Stimulated activated CD8-positive, alpha-beta memory T cell treated with anti-CD3 and anti-CD28 coated beads, Interleukin-4, amount 100 ng/mL, for 4 hours (primary cell): ENCODE data around the gene TMEM272.

Source experiments
- DNase-seq, 2 donors: peaks; one replicate each; pipeline ENCODE4 v3.0.0-alpha.2; 2020; ENCODE audit warnings: low read depth in 2 of 2, low spot score in 1 of 2

TMEM272 gene

DNA sequence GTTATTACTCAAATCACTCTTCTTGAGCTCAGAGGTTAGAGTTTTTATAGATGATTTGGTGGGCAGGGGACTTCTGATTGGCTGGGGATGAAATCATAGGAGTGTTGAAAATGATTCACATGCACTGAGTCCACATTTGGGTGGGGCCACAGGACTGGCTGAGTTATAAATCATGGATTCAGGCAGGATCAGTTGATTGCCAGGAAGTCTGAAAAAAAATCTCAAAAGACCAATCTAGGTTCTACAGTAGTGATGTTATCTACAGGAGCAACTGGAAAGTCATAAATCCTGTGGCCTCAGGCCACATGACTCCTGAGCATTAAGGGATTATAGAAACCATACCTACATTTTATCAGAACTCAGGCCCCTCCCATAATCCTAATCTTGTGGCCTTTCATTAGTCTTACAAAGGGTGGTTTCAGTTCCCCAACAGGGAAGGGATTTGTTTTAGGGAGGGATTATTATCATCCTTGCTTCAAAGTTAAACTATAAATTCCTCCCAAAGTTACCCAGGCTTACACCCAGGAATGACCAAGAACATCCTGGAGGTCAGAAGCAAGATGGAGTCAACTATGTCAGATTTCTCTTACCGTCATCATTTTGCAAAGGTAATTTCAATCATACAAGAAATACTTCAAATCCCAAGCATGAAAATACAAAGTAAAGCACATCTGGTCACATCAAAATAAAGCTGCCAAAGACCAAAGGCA, 11.2 kb upstream of the TMEM272 start:
- no peak for DNase-seq

DNA sequence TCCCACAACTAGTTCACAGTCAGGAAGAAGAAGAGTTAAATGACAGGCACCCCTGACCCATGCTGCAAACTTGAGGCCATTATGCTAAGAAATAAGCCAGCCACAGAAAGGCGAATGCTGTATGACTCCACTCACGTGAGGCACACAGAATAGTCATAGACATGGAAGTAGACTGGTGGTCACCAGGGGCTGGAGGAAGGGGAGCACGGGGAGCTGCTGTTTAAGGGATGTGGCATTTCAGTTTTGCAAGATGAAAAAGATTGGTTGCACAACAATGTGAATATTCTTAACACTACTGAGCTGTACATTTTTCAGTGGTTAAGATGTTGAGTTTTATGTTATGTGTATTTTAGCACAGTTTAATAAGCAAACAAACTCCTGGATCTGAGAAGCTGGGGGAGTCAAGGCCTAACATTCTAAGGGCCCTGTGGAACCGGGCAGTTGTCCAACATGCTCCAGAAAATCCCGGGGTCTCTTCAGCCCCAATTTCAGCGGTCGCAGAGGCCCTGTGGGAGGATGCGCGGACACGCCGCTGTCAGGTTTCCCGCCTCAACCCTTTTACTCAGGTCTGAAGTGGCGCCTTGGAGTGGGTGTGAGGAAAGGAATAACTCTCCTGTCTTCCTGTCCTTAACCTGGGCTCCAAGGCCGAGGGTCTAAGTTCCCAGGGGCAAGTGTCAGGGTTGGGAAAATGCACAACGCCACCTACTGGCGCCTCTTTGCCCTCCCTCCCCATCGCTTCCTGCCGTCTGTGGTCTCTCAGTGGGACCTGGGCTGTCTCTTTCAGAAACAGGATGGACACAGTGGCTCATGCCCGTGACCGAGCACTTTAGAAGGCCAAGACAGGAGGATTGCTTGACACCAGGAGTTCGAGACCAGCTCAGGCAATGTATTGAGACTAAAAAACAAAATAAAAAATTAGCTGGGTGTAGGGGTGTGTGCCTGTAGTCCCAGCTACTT, 4.4 kb upstream of the TMEM272 start:
- DNase-seq: no peak

DNA sequence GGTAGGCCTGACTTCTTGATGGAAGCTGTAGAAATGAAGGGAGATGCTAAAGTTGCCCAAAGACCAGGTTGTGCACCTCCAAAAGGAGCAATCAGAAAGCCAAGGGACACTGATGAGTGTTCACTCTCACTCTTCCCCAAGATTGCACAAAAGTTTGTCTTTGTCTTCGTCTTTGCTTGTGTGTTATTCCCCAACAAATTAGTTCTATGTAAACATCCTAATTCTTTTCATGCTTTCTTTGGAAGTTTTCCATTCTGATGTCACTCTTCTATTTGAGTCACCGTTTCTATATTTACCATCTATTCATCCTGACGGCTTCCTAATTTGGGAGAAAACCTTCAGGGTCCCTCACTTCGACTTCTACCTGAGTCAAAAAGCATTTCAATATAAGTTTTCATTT, 3.7 kb upstream of the TMEM272 start:
- no peak for DNase-seq

DNA sequence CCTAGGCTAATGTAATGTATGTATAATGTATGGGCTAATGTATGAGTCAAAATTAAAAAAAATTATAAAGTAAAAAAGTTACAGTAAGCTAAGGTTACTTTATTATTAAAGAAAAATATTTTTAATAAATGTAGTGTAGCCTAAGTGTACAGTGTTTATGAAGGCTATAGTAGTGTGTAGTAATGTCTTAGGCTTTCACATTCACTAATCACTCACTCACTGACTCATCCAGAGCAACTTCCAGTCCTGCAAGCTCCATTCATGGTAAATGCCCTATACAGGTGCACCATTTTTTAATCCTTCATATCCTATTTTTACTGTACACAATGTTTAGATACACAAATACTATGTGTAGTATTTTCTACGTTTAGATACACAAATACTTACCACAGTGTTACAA, 1.8 kb upstream of the TMEM272 start:
- no peak for DNase-seq

DNA sequence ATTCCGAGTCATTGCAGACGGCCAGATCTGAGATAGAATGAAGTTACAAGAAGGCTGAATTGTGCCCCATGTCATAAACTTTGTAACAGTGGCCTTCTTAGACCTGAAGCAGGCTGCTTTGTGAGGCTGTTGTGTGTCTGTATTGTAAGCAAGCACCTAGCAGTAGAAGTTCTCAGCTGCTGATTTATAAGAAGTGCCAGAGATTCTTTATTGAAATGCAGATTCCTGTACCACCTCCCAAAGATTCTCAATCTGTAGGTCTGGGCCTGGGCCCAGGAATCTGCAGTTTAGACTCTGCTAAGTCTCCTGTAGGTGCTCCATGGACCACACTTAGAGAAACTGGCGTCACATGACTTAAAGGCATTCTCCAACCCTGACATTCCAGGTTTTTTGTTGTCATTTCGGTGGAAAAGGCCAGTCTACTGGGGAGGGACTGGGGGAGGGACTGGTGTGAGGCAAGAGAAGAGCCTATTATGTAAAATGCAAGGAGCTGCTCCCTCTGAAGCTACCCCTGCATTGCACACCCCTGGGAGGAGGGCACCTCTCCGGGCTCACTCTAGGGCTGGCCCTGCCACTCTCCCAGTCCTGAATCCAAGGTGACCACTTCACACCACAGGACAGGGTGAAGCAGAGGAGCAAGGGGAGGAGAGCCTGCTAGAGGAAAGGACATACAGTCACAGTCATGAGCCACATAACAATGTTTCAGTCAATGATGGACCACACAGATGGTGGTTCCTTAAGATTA, 769 bp upstream of the TMEM272 start:
- no peak for DNase-seq

DNA sequence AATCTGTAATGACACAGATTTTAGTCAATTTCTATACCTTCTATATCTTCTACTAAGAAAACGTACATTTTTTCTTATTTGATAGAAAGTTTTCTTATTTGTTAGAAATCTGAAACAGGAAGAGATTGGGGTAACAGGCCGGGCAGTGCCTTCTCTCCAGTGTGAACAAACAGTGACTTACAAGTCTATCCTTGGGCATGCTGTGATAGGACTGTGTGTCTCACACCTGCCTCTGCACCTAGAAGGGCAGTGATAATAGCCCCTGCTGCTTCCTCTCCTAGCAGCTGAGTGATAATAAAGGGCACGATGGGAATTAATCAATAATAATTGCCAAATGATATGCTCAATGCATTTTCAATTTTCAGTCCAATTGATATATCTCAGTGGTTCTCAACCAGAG, 1.4 kb downstream of the TMEM272 start:
- no peak for DNase-seq

DNA sequence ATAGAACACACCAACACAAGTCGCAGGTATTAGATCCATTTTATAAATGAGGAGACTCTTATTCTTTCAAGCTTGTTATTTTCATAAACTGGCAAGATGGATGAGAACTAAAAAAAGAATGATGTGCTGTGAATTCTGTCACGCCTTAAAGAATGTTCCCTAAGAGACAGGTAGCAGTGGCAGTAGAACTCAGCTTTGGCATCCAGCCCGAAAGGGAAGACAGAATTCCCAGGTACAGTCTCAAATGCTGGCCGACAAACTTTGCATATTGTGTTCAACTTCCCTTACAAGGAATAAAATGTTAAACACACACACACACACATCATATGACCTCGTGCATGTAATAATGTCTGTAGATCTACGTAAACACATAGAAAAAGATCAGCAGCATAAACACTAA, 3.2 kb downstream of the TMEM272 start:
- no peak for DNase-seq

DNA sequence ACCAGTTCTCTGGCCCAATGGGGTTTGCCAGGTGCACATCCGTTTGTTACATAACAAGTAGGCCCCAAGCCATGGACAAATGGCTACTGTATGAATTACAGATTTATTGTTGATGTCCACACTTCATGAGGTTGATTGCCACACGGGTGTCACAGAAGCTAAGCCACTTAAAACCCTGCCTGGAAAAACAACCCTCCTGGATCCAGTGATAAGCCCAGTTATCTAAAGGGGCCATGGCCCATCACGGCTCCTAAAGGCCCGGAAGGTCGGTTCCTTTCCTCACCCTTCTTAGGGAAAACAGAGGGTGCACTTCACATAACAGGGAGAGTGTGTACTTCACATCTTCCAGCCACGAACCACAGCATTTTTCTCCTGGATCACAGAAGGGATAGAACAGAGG, 4.1 kb downstream of the TMEM272 start:
- DNase-seq: no peak

DNA sequence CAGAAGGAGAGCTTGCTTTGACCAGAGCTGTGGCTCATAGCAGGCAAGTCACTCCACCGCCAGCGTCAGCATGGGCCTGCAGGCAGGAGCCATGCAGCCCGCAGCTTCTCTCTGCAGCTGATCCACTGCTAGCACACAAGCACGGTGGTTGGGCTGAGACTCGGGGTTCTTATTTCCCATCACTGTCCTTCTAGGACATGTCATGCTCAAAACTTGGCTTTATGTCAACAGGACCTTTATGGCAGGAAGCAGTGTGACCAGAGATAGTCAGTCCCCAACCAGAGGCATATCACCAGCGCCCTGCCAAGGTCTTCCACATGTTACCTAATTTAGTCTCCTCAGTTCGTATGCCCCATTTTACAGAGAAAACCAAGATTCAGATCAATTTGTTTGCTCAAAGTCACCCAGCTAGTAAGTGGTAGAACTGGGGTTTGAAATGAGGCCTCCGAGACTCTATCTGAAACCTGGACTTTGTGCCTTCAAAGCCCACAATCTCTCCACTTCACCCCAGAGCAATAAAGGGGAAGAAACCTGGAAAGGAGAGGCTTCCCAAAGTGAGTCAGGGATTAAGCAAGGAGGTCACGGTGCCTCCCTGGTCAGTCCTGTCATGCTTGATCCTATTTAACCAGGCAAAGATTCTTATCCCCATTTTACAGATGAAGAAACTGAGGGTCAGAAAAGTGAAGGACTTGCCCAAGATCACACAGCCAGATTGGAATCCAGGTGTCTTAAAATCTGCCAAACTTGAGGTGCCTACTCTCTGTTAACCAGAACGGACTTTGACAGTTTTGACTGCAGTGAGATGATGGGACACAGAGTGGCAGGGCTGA, 5.1 kb downstream of the TMEM272 start:
- no peak for DNase-seq

DNA sequence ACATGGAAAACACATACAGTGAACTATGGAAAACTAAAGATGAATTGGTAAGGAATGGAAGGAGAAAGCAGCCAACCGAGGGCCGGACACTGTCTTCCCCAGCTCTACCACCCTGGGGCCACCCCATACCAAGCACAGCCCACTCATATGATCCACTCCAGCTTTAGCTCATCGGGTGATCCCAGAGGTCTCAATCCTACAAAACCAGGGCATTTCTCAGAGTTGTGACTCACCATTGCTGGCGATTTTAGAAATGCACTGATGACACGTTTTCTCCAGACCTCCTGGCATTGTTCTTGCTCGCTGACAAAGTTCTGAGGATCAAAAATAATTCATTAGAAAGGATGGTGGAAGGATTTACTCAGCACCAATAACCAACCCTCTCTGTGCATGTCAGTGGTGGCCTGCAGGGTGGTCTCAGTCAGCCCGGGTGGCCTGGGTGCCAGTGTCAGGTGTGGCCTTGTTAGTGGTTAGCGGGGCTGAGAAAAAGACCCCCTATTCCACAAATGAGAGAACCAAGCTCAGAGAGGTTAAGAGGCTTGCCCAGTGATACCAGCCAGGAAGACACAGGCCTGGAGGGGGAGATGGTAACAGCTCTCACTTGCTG, 6.6 kb downstream of the TMEM272 start:
- no peak for DNase-seq

DNA sequence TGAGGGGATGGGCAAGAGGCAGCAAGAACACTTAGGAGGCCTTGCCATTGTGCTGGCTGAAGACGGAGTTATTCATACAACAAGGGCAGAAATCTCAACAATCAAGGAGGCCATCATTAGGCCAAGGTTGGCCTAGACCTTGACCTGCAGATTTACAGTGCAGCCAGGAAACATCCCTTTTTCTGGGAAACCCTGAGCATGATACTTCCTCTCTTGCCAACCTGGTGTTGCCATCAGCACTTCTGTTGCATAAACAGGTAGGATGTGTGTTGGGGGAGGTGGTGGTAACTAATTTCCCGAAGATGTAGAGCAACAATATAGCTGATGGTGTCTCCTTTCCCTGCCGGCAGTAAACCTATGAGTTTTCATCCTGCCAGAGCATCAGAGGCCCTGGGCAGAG, 8.0 kb downstream of the TMEM272 start:
- DNase-seq: no peak

DNA sequence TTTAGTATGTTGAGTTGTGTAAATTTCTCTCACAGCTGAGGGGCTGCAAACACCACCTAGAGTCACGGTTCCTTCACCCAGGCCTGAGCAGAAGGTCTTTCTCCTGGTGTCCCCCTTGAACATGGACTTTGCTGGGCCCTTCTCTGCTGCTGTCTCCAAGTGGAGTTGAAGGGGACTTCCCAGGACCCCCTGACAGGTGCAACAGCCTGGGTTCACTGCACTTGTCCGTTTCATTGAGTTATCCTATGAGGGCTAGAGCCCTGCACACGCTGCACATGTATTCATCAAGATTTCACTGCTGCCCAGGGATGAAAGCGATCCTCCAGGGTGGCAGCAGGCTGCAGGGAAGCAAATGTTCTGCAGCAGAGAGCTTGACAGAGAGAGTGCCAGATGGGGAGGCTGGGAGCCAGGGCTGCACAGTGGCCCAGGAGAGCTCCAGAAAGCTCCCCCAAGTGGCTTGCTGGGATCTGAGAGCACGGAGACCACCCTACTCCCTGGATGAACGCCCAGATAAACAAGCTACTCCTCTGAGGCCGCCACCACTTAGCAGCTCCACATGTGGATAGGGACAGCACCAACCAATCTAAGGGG, 10.3 kb downstream of the TMEM272 start:
- DNase-seq: no peak

DNA sequence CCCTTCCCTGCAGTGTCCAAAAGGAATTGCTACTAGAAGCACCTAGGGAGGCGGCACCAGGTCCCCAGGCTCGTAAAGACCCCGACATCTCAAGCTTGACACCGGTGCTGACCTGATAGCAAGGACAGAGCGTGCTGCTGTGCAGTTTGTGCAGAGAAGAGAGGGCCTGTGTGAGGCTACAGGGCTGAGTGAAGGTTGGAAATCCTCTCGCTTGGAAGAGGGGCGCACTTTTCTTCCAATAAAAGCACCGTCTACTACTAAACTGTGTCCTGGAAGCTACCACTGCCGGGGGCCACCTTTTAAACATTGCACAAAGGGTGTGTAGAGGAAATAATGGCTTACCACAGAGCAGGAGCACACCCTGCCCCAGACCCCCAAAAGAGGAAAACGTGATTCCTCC, 11.0 kb downstream of the TMEM272 start:
- DNase-seq: no peak

DNA sequence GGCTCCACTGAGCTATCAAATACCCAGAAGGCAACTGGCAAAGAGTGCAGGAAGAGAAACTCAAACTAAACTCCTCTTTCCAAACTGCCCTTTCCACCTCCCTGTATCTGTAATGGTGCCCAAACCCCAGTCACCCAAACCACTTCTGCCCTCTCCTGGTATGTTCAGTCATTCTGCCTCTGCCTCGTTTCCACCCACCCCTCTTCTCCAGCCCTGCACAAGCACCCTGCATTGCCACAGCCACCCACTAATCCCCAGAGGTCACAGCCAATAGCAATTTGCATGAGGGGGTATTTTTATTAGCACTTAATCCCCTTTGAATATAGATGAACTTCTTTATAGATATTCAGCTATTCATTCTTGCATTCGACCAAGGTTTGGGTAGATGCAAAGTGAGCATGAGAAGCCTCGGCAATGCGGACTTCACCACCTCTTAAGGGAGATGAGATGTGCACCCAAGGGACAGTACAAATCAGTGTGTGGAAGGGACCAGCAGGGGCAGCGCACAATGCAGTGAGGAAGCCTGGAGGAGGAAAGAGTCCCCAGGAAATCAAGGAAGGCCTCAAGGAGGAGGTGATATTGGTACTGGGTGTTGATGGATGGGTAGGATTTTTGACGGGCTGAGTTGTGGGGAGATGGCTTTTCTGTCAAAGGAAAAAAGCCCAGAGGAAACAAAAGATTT, 12.4 kb downstream of the TMEM272 start:
- DNase-seq: peak in 1 of 2 donors; percentile 21

DNA sequence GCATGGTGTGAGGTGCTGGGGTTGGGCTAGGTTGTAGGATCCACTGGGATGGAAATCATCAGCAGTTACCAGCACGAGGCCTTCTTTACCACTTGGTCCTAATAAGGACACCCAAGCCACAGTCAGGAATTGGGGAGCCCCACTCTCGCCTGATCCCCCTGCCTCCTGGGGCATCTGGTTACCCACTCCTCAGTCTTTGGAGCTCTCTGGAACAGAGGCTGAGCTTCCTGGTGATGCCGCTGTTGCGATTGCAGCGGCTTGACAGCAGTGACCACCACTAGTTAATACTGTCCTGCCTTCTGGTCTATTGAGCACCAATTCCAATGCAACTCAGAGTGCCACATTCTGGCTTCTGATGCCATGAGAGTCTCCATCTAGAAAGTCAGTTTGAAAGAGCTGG, 13.5 kb downstream of the TMEM272 start:
- DNase-seq: no peak

DNA sequence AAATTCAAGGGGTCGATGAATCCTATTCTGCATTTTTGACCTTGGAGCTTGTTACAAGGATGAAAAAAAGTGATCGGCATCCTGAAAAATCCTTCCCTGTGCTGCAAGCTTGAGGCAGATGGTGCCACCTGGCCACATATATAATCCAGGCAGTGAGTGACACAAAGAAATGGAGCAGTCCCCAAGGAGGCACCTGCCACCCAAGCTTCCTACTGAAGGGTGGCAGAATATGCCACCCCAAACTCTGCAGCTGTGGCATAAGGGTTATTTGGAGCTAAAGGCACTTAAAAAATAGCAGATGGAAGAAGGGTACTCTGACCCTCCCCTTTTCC, 15.4 kb downstream of the TMEM272 start:
- DNase-seq: no peak

DNA sequence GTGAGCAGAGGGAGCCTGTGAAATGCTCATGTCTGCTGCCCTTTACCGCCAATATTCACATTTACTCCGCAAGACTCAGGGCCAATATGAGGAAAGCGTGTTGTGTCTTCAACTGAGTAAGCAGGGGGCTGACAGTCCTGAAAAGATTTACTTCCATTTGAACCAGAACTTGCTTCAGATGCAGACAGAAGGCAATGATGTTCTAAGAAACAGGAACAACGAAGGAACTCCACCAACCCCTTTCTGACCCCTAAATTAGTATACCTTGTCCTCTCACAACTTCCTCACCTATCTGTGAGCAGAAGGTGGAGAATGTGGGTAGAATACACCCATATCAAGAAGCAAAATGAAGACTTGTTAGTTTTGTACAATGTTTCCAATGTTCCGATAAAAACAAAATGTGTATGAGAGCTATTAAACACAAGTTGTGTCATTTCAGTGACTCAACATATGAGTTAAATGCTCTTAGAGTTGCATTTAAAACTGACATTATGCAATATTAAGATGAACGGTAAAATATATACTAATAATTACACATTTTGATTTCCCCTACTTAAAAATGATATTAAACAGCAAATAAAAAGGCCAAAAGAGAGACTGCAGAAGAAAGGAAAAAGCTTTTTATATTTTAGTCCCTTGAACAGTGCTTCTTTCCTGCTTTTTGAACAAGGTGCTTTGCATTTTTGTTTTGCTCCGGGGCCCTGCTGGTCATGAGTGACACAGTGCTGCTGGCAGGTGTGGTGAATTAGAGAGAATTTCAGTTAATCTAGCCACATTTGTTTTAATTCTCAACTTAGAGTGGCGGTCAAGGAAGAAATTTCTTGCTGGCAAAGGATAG, 16.0 kb downstream of the TMEM272 start:
- no peak for DNase-seq

DNA sequence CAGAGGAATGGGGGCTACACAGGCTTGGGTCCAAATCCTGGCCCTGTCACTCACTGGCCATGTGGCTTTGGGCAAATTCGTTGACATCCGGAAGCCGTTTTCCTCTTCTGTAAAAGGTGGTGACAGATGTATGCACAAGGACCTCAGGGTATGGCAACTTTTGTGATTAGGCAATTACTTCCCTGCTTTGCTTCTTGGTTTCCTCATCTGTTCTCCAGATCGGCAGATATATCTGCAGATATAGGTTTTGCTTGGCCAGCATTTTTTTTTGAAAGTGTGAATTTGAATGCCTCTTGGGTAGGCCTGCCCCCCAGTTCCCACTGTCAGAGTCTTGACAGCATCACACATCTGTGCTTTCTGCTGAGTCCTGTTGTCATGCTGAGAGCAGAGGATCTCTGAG, 17.7 kb downstream of the TMEM272 start:
- no peak for DNase-seq

DNA sequence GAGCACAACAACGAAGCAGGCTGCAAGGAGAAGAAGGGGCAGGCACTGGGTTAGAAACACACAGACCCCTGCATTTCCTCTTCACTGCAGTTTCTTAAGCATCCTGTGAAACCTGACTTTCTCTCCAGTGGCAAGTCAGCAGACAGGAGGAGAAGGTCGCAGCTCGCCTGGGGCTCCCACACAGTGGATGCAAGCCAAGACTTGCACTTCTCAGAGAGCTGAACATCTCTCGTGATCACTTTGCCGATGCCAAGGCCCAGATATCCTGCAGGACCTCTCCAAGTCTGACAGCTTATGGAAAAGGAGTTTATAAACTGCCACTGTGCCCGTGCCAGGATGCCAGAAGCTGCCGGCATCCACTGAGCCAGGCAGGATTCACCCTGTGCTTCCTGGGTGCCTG, 18.4 kb downstream of the TMEM272 start:
- DNase-seq: no peak
